OCI-M1 (cell line): ENCODE data around the gene CBFA2T3.
"Not testable (repeated sequence)": the region's sequence is repeated elsewhere in the genome, so short reads cannot be mapped to it uniquely, and the experiment has no call there.

Experiments
- DNase-seq: peaks from one replicate; lab custom pipeline; 2025; lab: John Stamatoyannopoulos, UW

The CBFA2T3 gene

GRCh38 chr16:88889702-88890352 lies 87.2 kb downstream of the CBFA2T3 start:
- not testable (repeated sequence) for DNase-seq

DNA sequence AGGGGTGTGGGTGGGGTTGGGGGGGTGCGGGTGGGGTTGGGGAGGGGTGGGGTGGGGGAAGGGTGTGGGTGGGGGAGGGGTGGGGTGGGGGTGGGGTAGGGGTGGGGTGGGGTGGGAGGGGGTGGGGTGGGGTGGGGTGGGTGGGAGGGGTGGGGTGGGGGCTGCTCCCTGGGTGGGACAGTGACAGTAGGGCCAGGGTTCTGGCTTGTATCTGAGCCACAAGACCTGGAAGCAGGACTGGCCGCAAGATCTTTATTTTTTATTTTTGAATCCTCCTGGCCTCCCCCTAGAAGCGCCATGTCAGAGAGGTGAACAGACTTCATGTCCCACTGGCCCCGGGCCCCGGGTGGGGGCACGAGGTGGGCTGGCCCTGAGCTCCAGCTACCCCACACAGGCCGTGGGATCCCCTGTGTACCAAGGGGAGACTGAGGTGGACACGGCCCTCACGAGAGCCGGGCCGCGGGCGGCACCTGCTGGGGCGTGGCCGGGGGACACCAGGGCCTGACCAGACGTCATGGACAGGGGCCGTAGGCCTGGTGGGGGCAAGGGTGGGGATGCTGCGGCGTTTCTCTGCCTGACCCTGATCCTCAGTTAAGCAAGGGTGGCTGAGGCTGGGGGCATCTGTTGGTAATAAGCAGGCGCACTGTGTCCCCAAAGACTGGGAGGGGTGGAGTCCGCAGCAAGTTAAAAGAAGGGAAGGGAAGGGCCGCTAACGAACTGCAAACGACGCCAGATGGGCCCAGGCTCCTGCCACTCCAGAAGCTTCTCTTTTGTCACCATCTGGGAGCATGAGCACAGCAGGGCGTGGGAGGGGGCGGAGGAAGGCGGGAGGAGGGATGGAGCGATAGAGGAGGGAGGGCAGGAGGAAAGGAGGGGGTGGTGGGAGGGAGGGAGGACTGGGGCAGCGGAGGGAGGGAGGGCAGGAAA lies 88.3 kb downstream of the CBFA2T3 start:
- peak; percentile 43 for DNase-seq

DNA sequence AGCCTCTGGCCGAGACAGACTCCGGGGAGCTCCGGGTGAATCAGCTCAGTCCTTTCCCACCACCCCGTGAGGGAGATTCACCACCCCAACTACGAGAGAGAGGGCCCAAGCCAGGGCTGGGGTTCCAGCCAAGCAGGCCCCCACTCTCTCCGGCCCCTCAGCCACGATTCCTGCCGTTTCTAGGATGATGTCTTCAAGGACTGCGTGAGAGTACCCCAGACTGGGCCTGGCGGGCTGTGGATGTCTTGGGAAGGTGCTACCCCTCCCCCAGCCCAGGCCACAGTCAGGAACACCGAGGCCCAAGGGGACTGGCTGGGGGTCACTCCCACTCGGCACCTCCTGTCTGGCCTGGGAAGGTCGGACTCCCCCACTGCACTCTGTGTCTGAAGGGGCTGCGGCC lies 89.0 kb downstream of the CBFA2T3 start:
- no peak for DNase-seq

GRCh38 chr16:88886845-88887521 lies 90.0 kb downstream of the CBFA2T3 start:
- DNase-seq, result no peak

DNA sequence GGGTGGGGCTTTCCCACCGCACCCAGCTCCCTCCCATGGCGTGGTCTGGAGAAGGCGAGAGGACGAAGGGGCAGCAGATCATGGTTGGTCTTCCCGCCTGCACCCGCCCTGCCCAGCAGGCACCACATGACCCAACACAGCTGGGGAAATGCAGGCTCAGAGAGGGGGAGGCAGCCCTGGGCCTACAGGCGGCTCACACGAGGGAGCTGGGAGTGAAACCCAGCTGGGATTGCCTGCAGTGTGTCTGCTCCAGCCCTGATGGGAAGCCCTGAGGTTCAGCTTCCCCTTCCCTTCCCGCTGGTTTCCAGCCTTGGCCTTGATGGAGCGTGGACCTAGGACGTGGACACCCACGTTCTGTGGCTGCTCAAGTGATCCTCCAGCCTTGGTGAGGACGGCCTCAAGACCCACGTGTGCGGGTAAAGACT lies 90.6 kb downstream of the CBFA2T3 start:
- DNase-seq, result no peak

- DNase-seq, result no peak
Observed at GRCh38 chr16:88885693-88886280, 91.2 kb downstream of the CBFA2T3 start.

- no peak for DNase-seq
Observed at GRCh38 chr16:88884569-88885271, 92.3 kb downstream of the CBFA2T3 start.

DNA sequence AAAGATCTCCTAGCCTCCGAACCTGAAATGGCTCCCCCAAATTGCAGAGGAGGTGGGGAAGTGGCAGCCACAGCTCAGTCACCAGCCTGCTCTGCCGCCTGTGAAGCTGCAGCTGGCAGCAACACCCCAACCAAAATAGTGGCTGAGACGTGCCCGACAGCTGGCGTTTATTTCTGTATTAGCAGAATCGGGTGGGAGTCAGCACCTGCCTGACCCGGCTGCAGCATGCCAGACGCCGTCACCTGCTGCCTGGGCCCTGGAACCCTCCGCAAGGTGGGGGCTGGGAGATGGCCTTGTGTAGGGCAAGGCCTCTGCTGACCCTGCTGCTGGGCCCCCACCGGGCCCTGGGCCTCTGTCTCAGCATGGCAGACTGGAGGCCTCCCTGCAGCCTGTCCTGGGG lies 93.1 kb downstream of the CBFA2T3 start:
- no peak for DNase-seq

DNA sequence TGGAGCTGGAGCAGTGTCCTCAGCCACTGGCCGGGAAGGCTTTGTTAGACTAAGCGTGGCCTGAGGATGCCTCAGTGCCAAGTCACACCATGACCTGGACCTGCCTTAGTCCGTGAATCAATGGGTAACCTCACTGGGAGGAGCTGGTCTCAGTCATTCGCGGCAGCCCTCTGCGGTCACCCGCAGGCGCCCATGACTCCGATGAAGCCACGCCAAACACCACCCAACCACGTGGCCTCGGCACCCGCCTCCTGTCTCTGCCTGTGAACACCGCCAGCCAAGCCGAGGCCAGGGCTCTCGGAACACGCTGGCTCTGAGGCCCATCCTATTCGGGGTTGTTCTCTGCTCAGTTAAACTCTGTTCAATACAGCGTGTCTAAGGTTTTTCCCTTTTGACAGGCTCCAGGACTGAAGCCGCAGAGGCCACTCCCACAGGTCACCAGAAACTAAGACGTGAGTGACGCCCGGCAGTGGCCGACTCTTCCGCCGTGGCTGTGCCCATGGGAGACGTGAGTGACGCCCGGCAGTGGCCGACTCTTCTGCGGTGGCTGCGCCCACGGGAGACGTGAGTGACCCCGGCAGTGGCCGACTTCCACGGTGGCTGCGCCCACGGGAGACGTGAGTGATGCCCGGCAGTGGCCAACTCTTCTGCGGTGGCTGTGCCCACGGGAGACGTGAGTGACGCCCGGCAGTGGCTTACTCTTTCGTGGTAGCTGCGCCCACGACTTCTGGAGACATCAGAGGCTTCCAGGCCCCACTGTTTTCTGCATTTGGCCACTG lies 93.7 kb downstream of the CBFA2T3 start:
- no peak for DNase-seq

GRCh38 chr16:88882358-88883030 lies 94.5 kb downstream of the CBFA2T3 start:
- DNase-seq, result peak; percentile 41

- DNase-seq, result no peak
Observed at GRCh38 chr16:88881675-88882357, 95.2 kb downstream of the CBFA2T3 start.

GRCh38 chr16:88881007-88881615 lies 95.9 kb downstream of the CBFA2T3 start:
- no peak for DNase-seq

GRCh38 chr16:88880226-88881006 lies 96.6 kb downstream of the CBFA2T3 start:
- DNase-seq, result no peak

- no peak for DNase-seq
Observed at GRCh38 chr16:88879788-88880055, 97.3 kb downstream of the CBFA2T3 start.

DNA sequence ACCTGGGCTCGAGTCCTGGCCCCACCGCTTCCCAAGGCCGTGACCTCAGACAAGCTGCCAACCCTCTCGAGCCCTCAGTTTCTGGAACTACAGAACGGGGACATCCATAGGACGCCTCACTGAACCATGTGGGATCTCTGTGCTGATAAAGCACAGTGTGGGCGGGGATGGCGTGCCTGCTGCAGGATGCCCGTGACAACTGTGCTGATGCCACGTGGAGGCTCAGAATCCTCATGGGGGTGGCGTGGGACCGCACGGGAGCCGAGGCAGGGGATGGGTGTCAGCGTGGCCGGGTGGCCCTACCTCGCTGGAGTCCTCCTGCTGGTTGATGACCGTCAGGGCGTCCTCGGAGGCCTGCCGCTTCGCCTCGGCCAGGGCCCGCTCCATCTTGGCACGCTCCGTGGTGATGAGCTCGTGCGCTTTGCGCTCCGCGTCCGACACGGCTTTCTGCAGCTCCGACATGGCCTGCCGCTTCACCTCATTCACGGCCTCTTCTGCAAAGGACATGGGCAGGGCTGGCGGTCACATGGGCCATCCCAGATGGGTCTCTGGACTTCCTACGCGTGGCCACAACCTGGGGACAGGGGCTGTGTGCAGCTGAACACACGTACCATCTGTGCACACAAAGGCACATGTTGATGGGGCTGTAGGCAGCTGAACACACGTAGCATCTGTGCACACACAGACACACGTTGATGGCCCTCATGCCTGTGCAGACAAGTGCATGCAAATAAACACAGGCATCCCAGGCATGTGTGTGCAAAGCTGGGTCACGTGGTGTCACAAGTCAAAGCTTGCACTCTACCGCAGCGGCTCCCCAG lies 97.8 kb downstream of the CBFA2T3 start:
- DNase-seq, result no peak

DNA sequence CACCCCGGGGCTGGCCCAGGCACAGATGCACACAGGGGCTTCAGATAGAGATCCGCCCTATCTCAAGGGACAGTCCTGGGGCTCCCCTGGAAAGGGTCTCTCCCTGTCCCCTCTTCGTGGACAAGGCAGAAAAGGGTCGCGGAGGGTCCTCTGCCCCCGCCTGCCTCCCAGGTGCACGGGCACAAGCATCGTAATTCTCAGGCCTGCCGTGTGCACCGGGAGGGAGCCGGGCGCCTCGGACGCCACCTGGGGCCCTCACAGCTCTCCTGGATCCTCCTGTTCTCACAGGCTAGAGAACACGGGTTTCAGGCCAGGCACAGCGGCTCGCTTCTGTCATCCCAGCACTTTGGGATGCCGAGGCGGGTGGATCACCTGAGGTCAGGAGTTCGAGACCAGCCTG lies 98.7 kb downstream of the CBFA2T3 start:
- DNase-seq, result no peak

DNA sequence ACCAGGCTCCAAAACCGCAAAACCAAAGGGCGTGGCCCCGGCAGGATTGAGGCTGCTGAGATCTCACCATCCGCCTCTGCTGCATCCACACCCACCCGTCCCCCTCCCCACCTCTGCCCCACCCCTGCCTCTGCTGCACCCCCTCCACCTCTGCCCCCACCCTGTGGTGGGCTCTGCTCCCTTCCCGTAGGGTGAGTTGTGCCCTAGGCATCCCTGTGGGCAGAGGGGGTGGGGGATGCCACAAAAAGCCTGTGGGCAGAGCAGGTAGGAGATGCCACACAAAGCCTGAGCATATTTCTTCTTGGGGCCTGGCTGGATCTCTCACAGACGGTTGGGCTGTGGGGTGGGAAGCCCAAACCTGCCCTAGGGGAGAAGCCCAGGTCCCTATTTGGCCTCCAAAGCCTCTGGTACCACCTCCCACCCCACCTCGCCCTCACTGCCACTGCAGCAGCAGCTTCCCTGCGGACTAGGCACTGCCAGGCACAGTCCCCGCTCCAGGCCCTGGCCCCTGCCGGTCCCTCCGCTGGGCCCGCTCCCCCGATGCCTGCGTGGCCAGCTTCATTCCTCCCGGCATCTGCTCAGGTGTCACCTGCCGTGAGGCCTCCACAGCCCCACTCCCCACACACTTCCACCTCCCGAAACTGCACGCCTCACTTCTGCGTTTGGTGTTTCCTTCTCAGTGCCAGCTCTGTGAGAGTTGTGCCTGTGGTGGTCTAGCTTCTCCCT lies 99.3 kb downstream of the CBFA2T3 start:
- DNase-seq, result no peak
